PC-3 (cell line): ENCODE data around the gene SESTD1. TPM values are rescaled to one million over a fixed set of nuclear protein-coding genes. Genes with fewer than 3 reads are reported as not detected.

Experiments used
- ATAC-seq: fragments of 200-7000 bp; cut with Tn5 transposase; 2 replicates; pipeline ENCODE4 v1.9.1; 2020; ENCODE audit warnings: mild to moderate bottlenecking, moderate library complexity
- BruUV-seq: library from RNA; stranded (reverse); fragments of 400-500 nt; replicated peaks from 2 replicates; lab custom pipeline; 2021; lab: Mats Ljungman, UMichigan
- CTCF ChIA-PET: fragments of 300-600 bp; sonication (Branson Sonifier 250); formaldehyde crosslinking; loops from one replicate; lab custom pipeline; 2022; ENCODE audit warnings: antibody characterized with exemption; lab: Charles Lee
- POLR2A ChIA-PET: fragments of 300-600 bp; sonication (Branson Sonifier 250); formaldehyde crosslinking; loops from one replicate; lab custom pipeline; 2022; ENCODE audit warnings: antibody characterized with exemption; ENCODE audit not compliant: unreplicated experiment; lab: Charles Lee
- DNase-seq: peaks from one replicate; pipeline ENCODE4 v3.0.0-alpha.2; 2015
- H2AFZ ChIP-seq: fragments of 300-600 bp; sonication (generic); 2 replicates; pipeline ENCODE4 v1.6.0; 2016; ENCODE audit warnings: antibody characterized with exemption, low read length
- H3F3A ChIP-seq: fragments of 300-600 bp; sonication (generic); one replicate; pipeline ENCODE4 v1.6.0; 2017; ENCODE audit warnings: antibody characterized with exemption, low read length, control low read depth, mild to moderate bottlenecking; ENCODE audit not compliant: unreplicated experiment
- H3K27ac ChIP-seq: fragments of 300-600 bp; sonication (generic); 2 replicates; pipeline ENCODE4 v1.5.1; 2016; ENCODE audit warnings: mild to moderate bottlenecking, low read length
- H3K27me3 ChIP-seq: fragments of 300-600 bp; sonication (generic); 2 replicates; pipeline ENCODE4 v1.6.1; 2016; ENCODE audit warnings: low read length, mixed read lengths
- H3K36me3 ChIP-seq: fragments of 300-600 bp; sonication (generic); 2 replicates; pipeline ENCODE4 v1.6.1; 2016; ENCODE audit warnings: low read depth, mixed run types, low read length, mixed read lengths
- H3K4me1 ChIP-seq: fragments of 300-600 bp; sonication (generic); 2 replicates; pipeline ENCODE4 v1.5.1; 2016; ENCODE audit warnings: low read length; ENCODE audit not compliant: insufficient read depth
- H3K4me2 ChIP-seq: fragments of 300-600 bp; sonication (generic); 2 replicates; pipeline ENCODE4 v1.6.0; 2016; ENCODE audit warnings: low read length
- H3K4me3 ChIP-seq: fragments of 300-600 bp; sonication (generic); 2 replicates; pipeline ENCODE4 v1.5.1; 2016; ENCODE audit warnings: mild to moderate bottlenecking, low read length, mixed read lengths
- H3K79me2 ChIP-seq: fragments of 300-600 bp; sonication (generic); 2 replicates; pipeline ENCODE4 v1.6.1; 2017; ENCODE audit warnings: low read length, mixed read lengths
- H3K9ac ChIP-seq: fragments of 300-600 bp; sonication (generic); 2 replicates; pipeline ENCODE4 v1.6.0; 2016; ENCODE audit warnings: mild to moderate bottlenecking, low read length
- H3K9me2 ChIP-seq: fragments of 300-600 bp; sonication (generic); replicated peaks from 2 replicates; pipeline ENCODE4 v1.6.1; 2016; ENCODE audit warnings: mixed run types, low read length, mixed read lengths
- H3K9me3 ChIP-seq: fragments of 300-600 bp; sonication (generic); 2 replicates; pipeline ENCODE4 v1.6.1; 2016; ENCODE audit warnings: low read length, mixed read lengths
- H4K20me1 ChIP-seq: fragments of 300-600 bp; sonication (generic); 2 replicates; pipeline ENCODE4 v1.6.1; 2016; ENCODE audit warnings: low read length, mixed read lengths
- EZH2 ChIP-seq: fragments of 300-600 bp; sonication (generic); IDR thresholded peaks from one replicate; pipeline ENCODE4 v1.6.1; 2017; ENCODE audit warnings: antibody characterized with exemption, mild to moderate bottlenecking, low read length; ENCODE audit not compliant: unreplicated experiment
- EZH2phosphoT487 ChIP-seq: fragments of 300-600 bp; sonication (generic); IDR thresholded peaks from 2 replicates; pipeline ENCODE4 v1.6.1; 2018; ENCODE audit warnings: mild to moderate bottlenecking, antibody characterized with exemption, low read length, borderline replicate concordance
- intact Hi-C: fragments of 100-400 bp; cut with micrococcal nuclease; formaldehyde crosslinking; loops from 2 replicates; pipeline ENCODE4 v1.9.0; 2023
- total RNA-seq: library from RNA; depleted of rRNA; stranded (reverse); fragments of >200 nt; gene quantifications from 2 replicates; pipeline ENCODE4 v1.2.3, GENCODE V29; 2014
- TF ChIP-seq, protein P1 (sequence below): fragments of 300-600 bp; sonication (generic); conservative IDR thresholded peaks from 2 replicates; pipeline ENCODE4 v1.5.1; 2017; ENCODE audit warnings: antibody characterized with exemption, low read depth, mild to moderate bottlenecking, low read length

The SESTD1 gene
- total RNA-seq, 1 experiment from 2014 or later: 12.2 TPM

- no TSS peak for BruUV-seq
- Histone ChIP-seq H3K27me3 (no peaks in the 10 kb centered on the region), H3K27ac (no peak overlapping the region), H3K4me3 (no peak overlapping the region), H4K20me1 (no peaks in the 10 kb centered on the region), H3K4me1 (no peaks in the 10 kb centered on the region), H3F3A (no peaks in the 10 kb centered on the region), H3K79me2 (peaks cover 96% of the 10 kb centered on the region), H2AFZ (no peak overlapping the region), H3K36me3 (no peaks in the 10 kb centered on the region), H3K9ac (no peak overlapping the region), H3K9me2 (no peaks in the 10 kb centered on the region), H3K4me2 (no peak overlapping the region), H3K9me3 (no peaks in the 10 kb centered on the region)
- TF ChIP-seq EZH2: no peak
- no peak for TF ChIP-seq EZH2phosphoT487
- TF ChIP-seq, protein P1, sequence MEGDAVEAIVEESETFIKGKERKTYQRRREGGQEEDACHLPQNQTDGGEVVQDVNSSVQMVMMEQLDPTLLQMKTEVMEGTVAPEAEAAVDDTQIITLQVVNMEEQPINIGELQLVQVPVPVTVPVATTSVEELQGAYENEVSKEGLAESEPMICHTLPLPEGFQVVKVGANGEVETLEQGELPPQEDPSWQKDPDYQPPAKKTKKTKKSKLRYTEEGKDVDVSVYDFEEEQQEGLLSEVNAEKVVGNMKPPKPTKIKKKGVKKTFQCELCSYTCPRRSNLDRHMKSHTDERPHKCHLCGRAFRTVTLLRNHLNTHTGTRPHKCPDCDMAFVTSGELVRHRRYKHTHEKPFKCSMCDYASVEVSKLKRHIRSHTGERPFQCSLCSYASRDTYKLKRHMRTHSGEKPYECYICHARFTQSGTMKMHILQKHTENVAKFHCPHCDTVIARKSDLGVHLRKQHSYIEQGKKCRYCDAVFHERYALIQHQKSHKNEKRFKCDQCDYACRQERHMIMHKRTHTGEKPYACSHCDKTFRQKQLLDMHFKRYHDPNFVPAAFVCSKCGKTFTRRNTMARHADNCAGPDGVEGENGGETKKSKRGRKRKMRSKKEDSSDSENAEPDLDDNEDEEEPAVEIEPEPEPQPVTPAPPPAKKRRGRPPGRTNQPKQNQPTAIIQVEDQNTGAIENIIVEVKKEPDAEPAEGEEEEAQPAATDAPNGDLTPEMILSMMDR: no peak
- intact Hi-C loops: no loop called here
- POLR2A ChIA-PET: no interaction called here
- DNase-seq (no peak), ATAC-seq (peak; percentile 38)
- CTCF ChIA-PET: interaction anchor here (0.6 kb wide), 1 partner anchor 866 kb away, joined by 3 read pairs; no protein-coding TSS in a partner anchor
These were observed 12.8 kb downstream of the SESTD1 start for GRCh38 chr2:179251870-179252269.

DNA sequence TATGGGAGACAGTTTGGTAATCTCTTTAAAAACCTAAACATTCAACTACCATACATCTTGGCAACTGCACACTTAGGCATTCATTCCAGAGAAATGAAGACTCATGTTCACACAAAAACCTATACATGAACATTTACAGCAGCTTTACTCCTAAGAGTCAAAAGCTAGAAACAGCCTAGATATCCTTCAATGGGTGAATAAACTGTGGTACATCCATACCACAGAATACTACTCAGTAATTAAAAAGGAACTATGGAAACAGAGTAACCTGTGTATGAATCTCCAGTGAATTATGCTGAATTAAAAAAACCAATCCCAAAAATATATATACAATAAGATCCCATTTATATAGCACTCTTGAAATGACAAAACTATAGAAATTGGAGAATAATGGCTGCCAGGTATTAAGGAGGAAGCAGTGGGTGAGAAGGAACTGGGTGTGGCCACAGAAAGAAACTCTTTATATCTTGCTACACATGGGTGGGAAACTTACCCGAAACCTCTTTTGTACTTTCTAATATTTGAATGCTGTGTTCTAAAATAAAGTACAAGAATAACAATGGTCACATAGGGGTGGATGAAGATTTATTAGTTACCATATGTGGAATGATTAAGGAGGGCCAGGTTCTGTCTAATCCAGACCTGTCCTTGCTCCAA is 13.7 kb downstream of the SESTD1 start:
- ChIA-PET CTCF (no interaction called here), POLR2A (no interaction called here)
- peaks cover 98% of the 10 kb centered on the region for H3K79me2 ChIP-seq
- H3K27ac ChIP-seq: no peak overlapping the region
- H3K9me3 ChIP-seq: no peaks in the 10 kb centered on the region
- no peaks in the 10 kb centered on the region for H4K20me1 ChIP-seq
- no peaks in the 10 kb centered on the region for H3K4me1 ChIP-seq
- H2AFZ ChIP-seq: no peak overlapping the region
- no peaks in the 10 kb centered on the region for H3K9me2 ChIP-seq
- H3K4me2 ChIP-seq: no peak overlapping the region
- no TSS peak for BruUV-seq
- intact Hi-C loops: no loop called here
- no peaks in the 10 kb centered on the region for H3K36me3 ChIP-seq
- ATAC-seq: no peak
- no peak overlapping the region for H3K4me3 ChIP-seq
- no peak overlapping the region for H3K9ac ChIP-seq
- no peaks in the 10 kb centered on the region for H3F3A ChIP-seq
- H3K27me3 ChIP-seq: no peaks in the 10 kb centered on the region
- TF ChIP-seq, protein P1: no peak
- TF ChIP-seq EZH2phosphoT487 (no peak), EZH2 (no peak)
- DNase-seq: no peak

- no peak overlapping the region for H3K4me2 ChIP-seq
- H3K9me2 ChIP-seq: no peaks in the 10 kb centered on the region
- no peak overlapping the region for H2AFZ ChIP-seq
- no peaks in the 10 kb centered on the region for H3K4me1 ChIP-seq
- POLR2A ChIA-PET: no interaction called here
- no peaks in the 10 kb centered on the region for H3F3A ChIP-seq
- no peaks in the 10 kb centered on the region for H3K27me3 ChIP-seq
- no peaks in the 10 kb centered on the region for H4K20me1 ChIP-seq
- CTCF ChIA-PET: interaction anchor here (0.6 kb wide), 1 partner anchor 549 kb away, joined by 4 read pairs; no protein-coding TSS in a partner anchor
- TF ChIP-seq, protein P1: no peak
- no peak for TF ChIP-seq EZH2phosphoT487
- no peak for TF ChIP-seq EZH2
- intact Hi-C loops: no loop called here
- no peak overlapping the region for H3K4me3 ChIP-seq
- ATAC-seq (no peak), DNase-seq (no peak)
- H3K79me2 ChIP-seq: peaks cover 98% of the 10 kb centered on the region
- H3K9me3 ChIP-seq: no peaks in the 10 kb centered on the region
- H3K36me3 ChIP-seq: no peaks in the 10 kb centered on the region
- H3K9ac ChIP-seq: no peak overlapping the region
- BruUV-seq: no TSS peak
- no peak overlapping the region for H3K27ac ChIP-seq
These were observed 14.5 kb downstream of the SESTD1 start for GRCh38 chr2:179250095-179250494.
